Thyroid gland (tissue), 4 donors: ENCODE results near the gene RPL27A. TPM values are rescaled to one million over a fixed set of nuclear protein-coding genes. Genes with fewer than 3 reads are reported as not detected.

Experiments used
- DNase-seq, 2 donors: peaks; one replicate each; pipeline ENCODE4 v3.0.0-alpha.2; 2019
- H3K27ac ChIP-seq, 3 donors: fragments of 200-600 bp; sonication (generic); 1 replicate in 2 of 3; 2 replicates in 1 of 3; pipeline ENCODE4 v1.5.1; 2016 to 2019; ENCODE audit warnings: mild to moderate bottlenecking in 1 of 3, moderate library complexity in 1 of 3
- H3K27me3 ChIP-seq: fragments of 200-600 bp; sonication (generic); one replicate; pipeline ENCODE4 v1.5.1; 2019
- H3K36me3 ChIP-seq, 2 donors: fragments of 200-600 bp; sonication (generic); one replicate each; pipeline ENCODE4 v1.5.1; 2016 to 2019
- H3K4me1 ChIP-seq, 2 donors: fragments of 200-600 bp; sonication (generic); one replicate each; pipeline ENCODE4 v1.5.1; 2017 to 2019
- H3K4me3 ChIP-seq, 3 donors: fragments of 200-600 bp; sonication (generic); replicated peaks in 1 of 3; 1 replicate in 2 of 3; 2 replicates in 1 of 3; pipeline ENCODE4 v1.5.1; 2016; ENCODE audit warnings: mild to moderate bottlenecking in 1 of 3
- H3K9me3 ChIP-seq: fragments of 200-600 bp; sonication (generic); one replicate; pipeline ENCODE4 v1.5.1; 2017
- CTCF ChIP-seq, 6 experiments: fragments of 200-600 bp in 3 of 6; fragments of 450-650 bp in 3 of 6; sonication (generic) in 3 of 6; IDR thresholded peaks; one replicate each; pipeline ENCODE4 v1.5.1; 2016 to 2019; ENCODE audit warnings: antibody characterized with exemption in 6 of 6, mild to moderate bottlenecking in 2 of 6, inconsistent platforms in 1 of 6, moderate library complexity in 1 of 6
- POLR2A ChIP-seq, 2 donors: fragments of 450-650 bp; IDR thresholded peaks; one replicate each; pipeline ENCODE4 v1.6.1; 2017; ENCODE audit warnings: antibody characterized with exemption in 2 of 2, mild to moderate bottlenecking in 2 of 2, moderate library complexity in 1 of 2
- WGBS, 2 donors: methylation state at CpG; one replicate each; pipeline ENCODE4 v1.1.5; 2017; 5-methylcytosine and 5-hydroxymethylcytosine counted together
- intact Hi-C: fragments of 100-400 bp; cut with DNase I; formaldehyde crosslinking; loops from one replicate; pipeline ENCODE4 v1.15.1; 2023
- total RNA-seq, 4 donors: library from RNA; depleted of rRNA; stranded (reverse); fragments of >200 nt; gene quantifications; one replicate each; pipeline ENCODE4 v1.2.3, GENCODE V29; 2016

Gene RPL27A
- total RNA-seq, 4 donors from 2014 or later = 1,071 to 3,396 (median 1,647) TPM

- Histone ChIP-seq H3K9me3 (no peaks in the 10 kb centered on the region), H3K4me1 (peaks cover 19 to 38% of the 10 kb centered on the region in 2 donors), H3K4me3 (peak overlapping the region in 2 of 3 donors; percentile 42 to 46), H3K36me3 (peaks cover 30 to 38% of the 10 kb centered on the region in 2 donors), H3K27me3 (no peaks in the 10 kb centered on the region), H3K27ac (peak overlapping the region; percentile 66 to 75 (median 70))
- peak; percentile 95 to 97 for DNase-seq
- TF ChIP-seq CTCF (IDR thresholded peaks at IDR 0.05) = peak in 2 of 6 experiments; percentile 26 to 52
- TF ChIP-seq POLR2A (IDR thresholded peaks at IDR 0.05) = peak; percentile 35 to 87
- 3% methylated on average over 43 to 52 of the region's 56 CpGs for WGBS, 2 donors
- intact Hi-C loops = no loop called here
These were observed 6.1 kb downstream of the RPL27A start for GRCh38 chr11:8688414-8689362.

- no peak for DNase-seq
- H3K9me3 ChIP-seq = no peaks in the 10 kb centered on the region
- H3K36me3 ChIP-seq = peaks cover 36 to 39% of the 10 kb centered on the region in 2 donors
- no peaks in the 10 kb centered on the region for H3K27me3 ChIP-seq
- 86 to 93% methylated on average over 8 of the region's 8 CpGs for WGBS, 2 donors
- no peak for TF ChIP-seq POLR2A (IDR thresholded peaks at IDR 0.05)
- no peak for TF ChIP-seq CTCF (IDR thresholded peaks at IDR 0.05)
- H3K27ac ChIP-seq = no peak overlapping the region
- intact Hi-C loops = loop anchor here (10.0 kb wide), 1 partner anchor 115 kb away; no protein-coding TSS in a partner anchor
- H3K4me3 ChIP-seq = no peak overlapping the region
- H3K4me1 ChIP-seq = peaks cover 12 to 27% of the 10 kb centered on the region in 2 donors
These were observed 7.2 kb downstream of the RPL27A start for GRCh38 chr11:8689726-8690255.

- intact Hi-C loops = loop anchor here (10.0 kb wide), 1 partner anchor 114 kb away; no protein-coding TSS in a partner anchor
- Histone ChIP-seq H3K4me1 (peaks cover 12 to 23% of the 10 kb centered on the region in 2 donors), H3K4me3 (no peak overlapping the region), H3K27me3 (no peaks in the 10 kb centered on the region), H3K36me3 (peaks cover 35 to 39% of the 10 kb centered on the region in 2 donors), H3K9me3 (no peaks in the 10 kb centered on the region), H3K27ac (no peak overlapping the region)
- TF ChIP-seq CTCF (IDR thresholded peaks at IDR 0.05) = no peak
- no peak for TF ChIP-seq POLR2A (IDR thresholded peaks at IDR 0.05)
- WGBS, 2 donors = 89% methylated on average over 4 of the region's 4 CpGs
- no peak for DNase-seq
These were observed 8.1 kb downstream of the RPL27A start for GRCh38 chr11:8690374-8691342.

- intact Hi-C loops = loop anchor here (10.0 kb wide), 1 partner anchor 113 kb away; no protein-coding TSS in a partner anchor
- no peak for TF ChIP-seq CTCF (IDR thresholded peaks at IDR 0.05)
- TF ChIP-seq POLR2A (IDR thresholded peaks at IDR 0.05) = no peak
- H3K4me1 ChIP-seq = peaks cover 8 to 19% of the 10 kb centered on the region in 2 donors
- peaks cover 37 to 43% of the 10 kb centered on the region in 2 donors for H3K36me3 ChIP-seq
- no peaks in the 10 kb centered on the region for H3K9me3 ChIP-seq
- 90 to 97% methylated on average over 6 of the region's 6 CpGs for WGBS, 2 donors
- H3K27me3 ChIP-seq = no peaks in the 10 kb centered on the region
- no peak overlapping the region for H3K27ac ChIP-seq
- no peak for DNase-seq
- H3K4me3 ChIP-seq = no peak overlapping the region
These were observed 9.0 kb downstream of the RPL27A start for GRCh38 chr11:8691601-8692000.
